LoVo (cell line): ENCODE results near the gene C4BPB.

Source experiments
- DNase-seq: peaks from one replicate; pipeline ENCODE4 v3.0.0-alpha.2; 2016; ENCODE audit warnings: low spot score

The C4BPB gene

DNA sequence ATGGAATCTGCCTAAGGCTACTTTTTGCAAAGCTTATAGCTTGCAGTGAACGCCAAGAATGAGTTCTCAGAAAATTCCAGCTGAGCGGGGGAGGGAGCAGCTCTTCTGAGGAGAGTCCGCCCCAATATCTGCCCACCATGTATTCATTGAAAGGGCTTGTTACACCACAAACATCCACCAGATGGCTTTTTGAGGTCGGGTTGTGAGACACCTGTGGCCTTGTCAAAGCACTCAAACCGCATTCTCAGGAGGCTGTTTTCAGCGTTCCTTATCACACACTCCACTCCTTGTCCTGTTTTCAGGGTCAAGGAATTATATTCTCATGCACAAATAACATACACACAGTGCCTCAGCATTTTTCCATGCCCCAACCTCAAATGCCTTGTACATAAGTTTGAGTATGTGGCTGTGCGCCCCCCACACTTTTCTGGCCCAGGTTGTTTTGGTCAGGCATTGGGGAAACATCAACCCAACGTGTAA, 3.9 kb upstream of the C4BPB start:
- peak; percentile 77 for DNase-seq

DNA sequence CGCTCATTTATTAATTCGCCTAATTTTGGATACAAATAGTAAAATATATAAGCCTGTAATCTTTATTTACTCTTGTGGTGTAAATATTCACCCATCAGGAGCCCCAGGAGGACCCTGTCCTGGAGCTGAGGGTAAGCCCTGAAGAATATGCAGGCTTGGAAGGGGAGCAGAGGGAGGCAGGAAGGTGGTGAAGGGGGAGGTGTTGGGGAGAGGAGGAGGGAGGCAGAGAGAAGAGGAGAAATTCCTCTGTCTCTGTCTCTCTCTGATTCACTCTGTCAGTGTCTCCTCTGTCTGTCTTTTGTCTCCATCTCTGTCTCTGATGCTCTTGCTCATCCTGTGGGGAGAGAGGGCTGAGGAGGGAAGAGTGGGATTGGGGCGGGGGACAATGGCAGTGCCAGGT, 2.8 kb upstream of the C4BPB start:
- DNase-seq = no peak

DNA sequence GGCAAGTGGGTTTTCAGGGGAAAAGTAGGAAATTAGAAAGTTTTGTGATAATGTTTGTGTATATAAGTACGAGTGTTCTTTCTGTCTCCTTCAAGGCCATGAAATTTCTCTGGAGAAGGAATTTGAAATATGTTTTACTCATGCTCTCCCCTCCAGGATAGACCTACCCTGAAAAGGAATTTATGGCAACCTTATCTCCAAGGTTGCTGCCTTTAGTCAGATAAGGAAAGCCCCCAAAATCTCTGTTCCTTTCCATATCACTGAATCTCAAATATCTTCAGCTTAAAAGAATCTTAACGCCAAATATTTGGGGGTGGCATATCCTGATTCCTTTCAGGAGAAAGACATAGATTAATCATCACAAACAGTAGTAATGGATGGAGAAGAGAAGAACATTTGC, 499 bp upstream of the C4BPB start:
- peak; percentile 71 for DNase-seq

DNA sequence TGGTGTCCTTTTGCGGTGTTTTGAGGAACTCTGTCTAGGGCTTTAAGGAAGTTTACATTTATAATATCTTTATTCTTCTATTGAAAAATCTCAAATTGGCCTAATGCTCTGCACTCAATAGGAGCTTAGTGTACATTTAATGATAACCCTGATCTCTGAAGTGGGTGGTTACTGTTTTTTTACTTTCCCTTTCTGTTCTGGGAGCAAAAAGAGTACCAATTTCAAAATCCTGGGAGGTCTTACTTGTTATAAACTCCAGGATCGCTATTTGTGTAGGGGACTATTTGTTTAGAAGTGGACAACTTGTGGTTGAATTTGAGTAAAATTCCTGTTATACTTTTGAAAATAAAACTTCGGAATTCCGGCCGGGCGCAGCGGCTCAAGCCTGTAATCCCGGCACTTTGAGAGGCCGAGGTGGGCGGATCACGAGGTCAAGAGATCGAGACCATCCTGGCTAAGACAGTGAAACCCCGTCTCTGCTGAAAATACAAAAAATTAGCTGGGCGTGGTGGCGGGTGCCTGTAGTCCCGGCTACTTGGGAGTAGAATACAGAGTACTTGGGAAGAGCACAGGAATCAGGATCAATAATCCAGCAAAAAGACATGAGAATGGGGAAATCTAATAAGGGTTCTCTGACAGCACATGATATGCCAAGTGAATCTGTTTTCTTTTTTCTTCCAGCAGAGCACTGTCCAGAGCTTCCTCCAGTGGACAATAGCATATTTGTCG, 1.1 kb downstream of the C4BPB start:
- no peak for DNase-seq

DNA sequence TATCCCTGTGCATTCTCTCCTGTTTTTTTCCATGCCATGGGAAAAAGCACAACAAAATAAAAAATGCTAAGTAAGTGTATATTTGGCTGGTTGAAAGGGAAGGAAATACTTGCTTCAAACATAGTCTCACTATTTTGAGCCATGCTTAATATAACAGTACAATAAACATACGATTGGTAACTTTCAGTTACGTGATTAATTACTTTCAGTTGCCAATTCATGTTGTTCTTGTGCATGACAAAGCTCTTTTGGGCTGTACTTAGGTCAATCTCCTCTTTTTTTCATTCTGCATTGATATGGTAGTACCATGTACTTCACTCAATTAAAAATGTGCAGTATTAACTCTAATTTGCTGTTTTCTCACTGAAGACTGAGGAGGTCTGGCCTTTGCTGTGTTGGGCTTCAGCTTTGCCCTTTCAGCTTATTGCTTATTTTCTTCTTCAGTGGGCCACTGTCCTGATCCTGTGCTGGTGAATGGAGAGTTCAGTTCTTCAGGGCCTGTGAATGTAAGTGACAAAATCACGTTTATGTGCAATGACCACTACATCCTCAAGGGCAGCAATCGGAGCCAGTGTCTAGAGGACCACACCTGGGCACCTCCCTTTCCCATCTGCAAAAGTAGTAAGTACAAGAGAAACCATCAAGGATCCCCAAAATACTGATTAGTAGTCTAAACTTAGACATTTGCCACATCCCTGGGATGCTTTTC, 2.7 kb downstream of the C4BPB start:
- DNase-seq = no peak

DNA sequence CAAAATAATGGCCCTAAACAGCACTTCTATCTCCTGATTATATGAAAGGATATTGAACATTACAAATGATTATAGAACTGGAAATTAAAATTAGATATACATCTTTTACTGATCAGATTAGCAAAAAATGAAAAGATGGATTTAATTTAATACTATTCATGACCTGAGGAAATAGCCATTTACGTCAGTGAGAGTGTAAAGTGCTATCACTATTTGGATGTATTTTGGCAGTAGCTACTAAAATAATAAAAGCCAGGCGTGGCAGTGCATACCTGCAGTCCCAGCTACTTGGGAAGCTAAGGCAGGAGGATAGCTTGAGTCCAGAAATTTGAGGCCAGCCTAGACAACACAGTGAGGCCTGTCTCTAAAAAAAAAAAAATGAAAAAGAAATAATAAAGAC, 5.3 kb downstream of the C4BPB start:
- DNase-seq = no peak

DNA sequence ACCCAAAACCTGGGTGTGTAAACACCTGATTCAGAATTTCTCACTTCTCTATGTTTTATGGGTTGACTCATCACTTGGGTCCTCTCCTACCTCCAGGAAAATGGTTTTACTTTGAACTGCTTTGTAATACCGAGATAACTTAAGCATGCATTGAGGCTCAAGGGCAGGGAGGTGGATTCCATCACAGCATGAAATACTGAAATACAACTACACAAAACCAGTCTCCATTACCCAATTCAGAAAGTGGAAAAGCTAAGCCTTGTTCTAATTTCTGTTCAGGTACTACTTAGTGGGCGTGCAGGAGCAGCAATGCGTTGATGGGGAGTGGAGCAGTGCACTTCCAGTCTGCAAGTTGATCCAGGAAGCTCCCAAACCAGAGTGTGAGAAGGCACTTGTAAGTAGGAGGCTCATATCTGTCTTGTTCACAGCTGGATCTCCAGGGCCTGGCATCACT, 9.2 kb downstream of the C4BPB start:
- peak; percentile 73 for DNase-seq

DNA sequence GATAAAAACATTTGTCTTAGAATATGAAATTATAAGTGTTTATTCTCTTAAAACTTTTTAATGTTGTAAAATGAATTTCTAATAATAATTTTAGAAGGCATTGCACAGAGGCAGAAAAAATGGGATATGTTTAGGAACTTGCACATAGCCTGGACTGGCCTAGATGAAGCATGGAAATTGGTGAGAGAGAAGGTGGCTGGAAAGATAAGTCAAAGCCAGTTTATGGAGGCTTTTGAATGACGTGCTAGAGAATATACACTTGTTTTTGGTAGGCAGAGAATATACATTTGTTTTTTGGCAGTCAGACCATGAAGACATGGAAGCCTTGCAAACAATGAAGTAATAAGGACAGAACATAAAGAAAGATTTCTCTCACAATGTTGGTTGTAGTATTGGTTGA, 13.1 kb downstream of the C4BPB start:
- DNase-seq = no peak

DNA sequence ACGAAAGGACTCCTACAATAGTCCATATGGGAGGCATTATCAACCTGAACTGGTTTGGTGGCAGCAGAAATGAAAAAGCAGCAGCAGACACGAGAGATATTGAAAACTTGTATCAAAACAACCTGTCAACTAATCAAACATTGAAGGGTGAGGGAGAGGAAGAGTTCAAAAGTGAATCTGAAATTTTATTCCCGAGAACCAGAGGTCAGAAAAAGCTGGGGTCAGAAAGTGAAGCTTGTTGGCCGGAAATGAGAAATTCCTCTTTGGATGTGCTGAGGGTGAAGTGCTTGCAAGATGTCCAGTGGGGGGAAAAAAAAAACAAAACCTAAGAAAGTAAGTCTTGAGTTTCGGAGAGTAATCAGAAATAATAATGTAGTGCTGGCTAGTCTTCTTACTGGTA, 13.5 kb downstream of the C4BPB start:
- no peak for DNase-seq

DNA sequence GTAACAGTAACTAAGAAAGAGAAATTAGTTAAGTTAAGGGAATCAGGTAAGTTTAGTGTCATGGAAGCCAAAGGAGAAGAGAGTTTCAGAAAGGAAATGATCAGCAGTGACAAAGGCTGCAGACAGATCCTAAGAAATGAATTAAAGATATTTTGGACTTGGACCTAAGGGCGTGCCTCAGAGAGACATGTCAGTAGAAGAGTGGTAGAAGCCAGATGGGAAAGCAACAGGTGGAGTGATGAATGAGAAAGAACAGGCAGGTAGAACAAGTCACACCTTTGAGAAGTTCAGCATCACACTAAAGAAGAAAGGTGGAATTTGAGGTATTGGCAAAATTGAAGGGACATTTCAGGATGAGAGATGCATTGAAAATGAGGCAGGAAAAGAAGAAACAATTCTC, 14.0 kb downstream of the C4BPB start:
- DNase-seq = no peak

DNA sequence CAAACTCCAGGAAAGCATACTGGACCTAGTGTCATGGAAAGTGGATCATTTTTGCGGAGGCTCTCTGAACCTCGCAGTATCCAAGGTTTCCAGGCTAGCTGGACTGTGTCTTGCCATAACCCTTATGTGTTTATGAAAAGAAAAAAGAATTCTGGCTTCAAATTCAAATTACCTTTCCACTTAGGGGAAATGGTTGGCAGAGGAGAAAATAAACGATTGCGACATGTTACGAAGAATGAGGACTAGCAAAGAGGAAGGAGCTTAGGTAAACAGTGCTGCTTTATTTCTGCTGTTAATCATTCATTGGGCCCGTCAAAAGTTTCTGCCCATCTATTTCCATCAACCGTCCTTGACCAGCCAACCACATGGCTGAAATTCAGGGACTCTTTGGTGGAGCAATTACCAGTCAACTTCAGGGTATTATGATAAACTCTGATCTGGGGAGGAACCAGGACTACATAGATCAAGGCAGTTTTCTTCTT, 15.3 kb downstream of the C4BPB start, which contains the start of gene C4BPA:
Gene C4BPA, plus strand, starts transcription at position 342 of the 482 bp plus-strand sequence. CDS start 8,793 bp downstream, outside the sequence.
- no peak for DNase-seq

DNA sequence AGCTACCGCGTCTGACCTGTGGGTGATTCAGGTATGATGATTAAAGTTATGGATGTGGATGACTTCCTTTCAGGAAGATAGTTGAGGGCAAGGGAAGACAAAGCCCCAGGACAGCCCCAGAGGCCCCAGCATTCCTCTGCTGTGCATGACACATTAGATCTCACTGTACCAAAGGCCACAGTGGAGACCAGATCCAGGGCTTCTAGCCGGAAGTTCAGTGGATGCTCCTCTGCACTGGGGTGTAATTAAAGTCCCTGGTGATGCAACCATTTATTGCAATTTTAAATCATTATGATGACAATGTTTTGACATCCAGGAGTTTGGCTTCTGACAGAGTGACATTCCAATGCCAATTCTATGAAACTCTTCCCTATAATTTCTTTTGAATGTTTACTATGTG, 20.3 kb downstream of the C4BPB start:
- no peak for DNase-seq

DNA sequence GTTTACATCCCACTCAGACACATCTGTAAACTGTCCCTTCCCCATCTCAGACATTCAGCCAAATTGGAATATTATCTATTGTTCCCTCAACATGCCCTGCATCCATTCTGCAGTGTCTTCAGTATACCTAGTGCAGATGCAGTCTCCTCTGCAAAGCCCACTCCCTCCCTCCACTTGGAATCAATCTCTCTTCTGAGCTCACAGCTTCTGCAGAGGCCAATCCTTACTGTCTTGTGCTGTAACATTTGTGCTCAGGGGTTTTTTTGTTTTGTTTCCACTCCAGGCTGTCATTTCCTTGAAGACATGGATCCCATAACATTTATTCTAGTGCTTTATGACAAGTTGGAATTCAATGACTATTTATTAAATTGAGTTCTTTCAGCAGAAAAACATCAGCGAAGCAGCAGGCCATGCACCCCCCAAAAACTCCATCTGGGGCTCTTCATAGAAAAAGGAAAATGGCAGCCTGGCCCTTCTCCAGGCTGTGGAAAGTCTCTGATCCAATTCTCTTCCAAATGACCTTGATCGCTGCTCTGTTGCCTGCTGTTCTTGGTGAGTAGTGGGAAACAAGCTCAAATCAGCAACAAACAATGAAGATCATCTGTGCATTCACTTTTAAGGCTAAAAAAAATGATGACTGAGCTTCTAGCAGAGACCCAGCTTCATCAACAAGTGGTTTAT, 24.1 kb downstream of the C4BPB start:
- DNase-seq = no peak

DNA sequence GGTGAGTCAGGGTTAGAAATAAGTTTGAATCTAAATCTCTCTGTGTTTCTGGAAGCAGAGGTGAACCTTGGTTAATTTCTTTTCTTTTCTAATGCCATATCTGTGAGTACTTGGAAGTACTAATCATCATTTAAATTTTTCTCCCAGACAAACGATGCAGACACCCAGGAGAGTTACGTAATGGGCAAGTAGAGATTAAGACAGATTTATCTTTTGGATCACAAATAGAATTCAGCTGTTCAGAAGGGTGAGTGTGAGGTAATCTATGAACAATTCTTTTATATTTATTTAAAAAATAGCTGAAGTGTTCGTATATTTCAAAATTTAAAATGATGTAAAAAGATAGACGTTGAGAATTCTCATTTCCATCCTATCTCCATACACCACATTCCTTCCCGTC, 26.6 kb downstream of the C4BPB start:
- DNase-seq = no peak

DNA sequence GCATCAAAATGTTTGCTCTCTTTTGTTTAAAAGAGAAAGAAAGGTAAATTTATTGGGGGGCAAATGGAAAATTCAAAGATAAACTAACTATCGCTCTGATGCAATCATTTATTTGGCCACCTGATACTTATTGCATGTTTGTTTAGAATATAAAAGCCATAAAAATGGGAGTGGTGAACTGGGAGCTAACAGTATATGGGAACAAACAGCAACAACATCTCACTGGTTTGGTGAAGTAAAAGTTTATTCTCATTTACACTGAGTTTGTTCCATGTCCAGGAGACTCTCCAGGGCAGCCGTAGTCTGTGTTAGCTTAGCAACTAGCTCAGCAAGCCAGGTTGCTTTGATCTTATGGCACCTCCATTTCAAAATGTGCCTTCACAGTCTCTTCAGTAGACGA, 35.7 kb downstream of the C4BPB start:
- DNase-seq = no peak

DNA sequence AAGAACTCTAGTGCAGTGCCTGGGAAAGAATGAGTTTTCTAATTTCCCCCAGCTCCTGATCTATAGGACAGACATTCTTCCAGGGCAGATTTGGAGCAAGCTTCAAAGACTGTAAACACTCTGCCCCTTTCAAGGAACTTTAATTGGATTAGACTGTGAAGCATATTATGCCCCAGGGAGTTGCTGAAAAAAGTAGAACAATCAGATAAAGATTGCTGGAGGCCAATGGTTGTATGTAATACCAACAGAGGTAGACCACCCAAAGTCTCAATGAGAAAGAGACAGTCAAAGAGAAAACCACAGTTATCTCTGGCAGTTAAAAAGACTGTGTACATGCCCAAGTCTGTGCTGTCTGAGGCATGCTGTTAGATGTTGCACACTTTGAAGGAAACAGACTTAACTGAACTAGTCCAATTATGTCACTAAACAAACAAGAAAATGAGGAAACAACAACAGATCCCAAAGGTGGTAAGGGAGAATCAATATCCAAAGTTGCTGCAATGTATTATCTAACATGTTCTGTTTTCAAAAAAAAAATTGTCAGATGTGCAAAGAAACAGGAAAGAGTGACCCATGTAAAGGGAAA, 39.8 kb downstream of the C4BPB start:
- no peak for DNase-seq

DNA sequence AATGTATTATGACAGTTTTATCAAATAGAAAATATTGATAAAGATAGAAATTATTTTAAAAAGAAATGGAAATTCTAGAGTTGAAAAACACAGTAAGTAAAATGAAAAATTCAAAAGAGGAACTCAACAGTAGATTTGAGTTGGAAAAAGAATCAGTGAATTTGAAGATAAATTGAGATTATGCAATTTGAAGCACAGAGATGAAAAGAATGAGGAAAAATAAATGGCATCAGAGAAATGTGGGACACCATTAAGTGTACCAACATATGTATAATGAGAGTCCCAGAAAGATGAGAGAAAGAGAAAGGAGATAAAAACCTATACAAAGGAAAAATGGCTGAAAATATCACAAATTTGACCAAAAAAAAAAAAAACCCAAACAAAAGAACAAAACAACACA, 40.4 kb downstream of the C4BPB start:
- DNase-seq = no peak

DNA sequence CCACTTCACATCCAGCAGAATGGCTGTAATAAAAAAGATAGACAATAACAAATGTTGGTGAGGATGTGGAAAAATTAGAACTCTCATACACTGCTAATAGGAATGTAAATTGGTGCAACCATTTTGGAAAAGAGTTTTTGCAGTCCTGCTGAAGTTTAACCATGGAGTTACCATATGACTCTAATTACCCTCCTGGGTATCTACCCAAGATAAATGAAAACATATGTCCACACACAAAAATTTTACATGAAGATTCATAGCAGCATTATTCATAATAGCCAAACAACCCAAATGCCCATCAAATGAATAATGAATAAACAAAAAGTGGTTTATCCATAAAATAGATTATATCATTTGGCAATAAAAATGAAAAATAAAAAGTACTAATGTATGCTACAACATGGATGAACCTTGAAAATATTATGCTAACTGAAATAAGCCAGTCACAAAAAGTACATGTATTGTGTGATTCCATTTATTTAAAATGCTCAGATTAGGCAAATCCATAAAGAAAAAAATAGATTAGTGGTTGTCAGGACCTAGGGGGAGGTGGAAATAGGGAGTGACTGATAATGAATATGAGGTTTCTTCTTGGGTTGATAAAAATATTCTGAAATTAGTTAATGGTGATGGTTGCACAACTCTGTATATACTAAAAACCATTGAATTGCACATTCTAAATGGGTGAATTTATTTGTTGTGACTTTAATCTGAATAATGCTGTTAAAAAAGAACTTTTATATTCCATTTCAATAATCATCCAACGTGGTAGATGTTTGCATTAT, 41.8 kb downstream of the C4BPB start:
- DNase-seq = no peak

DNA sequence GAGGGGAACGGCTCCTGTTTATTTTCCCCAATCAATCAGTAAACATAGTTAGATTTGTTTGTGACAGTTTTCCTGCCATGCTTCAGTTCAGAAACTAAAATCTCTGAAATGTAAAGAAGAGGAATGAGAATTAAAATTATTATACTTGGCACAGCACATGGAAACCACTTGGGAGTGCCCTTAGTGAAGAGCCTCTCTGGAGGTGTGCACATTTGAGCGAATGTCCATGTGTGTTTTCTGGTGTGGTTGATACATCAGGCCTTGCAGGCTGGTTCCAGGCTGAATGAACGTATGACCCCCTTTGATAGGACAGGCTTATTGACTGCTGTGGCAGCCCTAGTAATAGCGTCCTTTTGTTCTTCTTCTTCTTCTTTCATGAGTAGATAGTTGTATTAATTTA, 42.5 kb downstream of the C4BPB start:
- DNase-seq = no peak

DNA sequence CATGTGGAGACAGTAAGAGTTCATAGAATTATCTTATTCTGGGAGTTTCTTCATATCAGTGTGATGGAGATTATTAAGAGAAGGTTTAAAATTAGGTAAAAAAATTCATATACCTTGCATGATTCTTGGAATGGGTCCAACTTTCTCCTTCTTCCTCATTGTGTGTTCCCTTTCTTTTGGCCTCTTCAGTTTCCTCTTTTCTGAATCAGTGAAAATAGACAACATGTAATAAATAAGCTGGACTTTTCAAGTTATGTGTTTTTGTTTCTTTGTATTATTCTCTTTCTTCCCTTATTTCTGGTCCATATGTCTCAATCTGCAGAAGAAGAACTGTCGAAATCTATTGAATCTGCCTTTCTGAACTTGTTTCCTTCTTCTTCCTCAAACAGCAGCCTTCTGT, 45.9 kb downstream of the C4BPB start:
- no peak for DNase-seq

DNA sequence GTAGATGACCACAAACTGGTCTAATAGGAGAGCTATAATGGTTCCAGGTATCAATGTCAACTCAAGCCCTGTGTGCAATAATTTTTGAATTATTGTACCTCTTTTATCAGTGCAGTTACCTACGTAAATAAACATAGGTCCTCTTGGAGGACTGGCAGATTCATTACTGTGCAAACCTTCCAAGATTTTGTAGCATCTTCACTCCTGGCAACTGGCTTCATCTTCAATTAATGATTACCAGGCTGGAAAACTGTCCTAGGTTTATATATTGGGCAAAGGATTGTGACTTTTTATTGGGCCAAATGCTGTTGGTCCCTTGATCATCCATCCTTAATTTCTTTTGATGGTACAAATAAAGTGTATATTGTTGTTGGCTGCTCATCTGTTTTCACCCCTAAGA, 51.0 kb downstream of the C4BPB start:
- DNase-seq = no peak

DNA sequence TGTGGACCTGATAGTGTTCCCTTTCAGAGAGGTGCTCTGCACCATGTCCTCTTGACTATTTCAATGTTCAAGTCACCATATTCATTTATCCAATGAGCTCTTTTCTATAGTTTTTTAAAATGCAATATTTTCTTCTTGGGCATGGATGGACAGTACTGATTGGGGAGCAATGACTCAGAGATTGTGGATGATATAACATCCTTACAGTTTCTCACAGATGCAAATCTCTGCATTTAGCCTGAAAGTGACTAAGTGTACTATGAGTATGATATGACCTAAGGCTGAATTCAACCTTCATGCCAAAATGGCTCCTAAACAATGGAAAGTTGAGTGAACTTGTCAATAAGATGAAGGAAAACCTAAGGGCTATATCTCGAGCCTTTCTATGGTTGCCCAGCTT, 51.9 kb downstream of the C4BPB start:
- no peak for DNase-seq
